IMR-90 (cell line): ENCODE results near the gene UPF1. TPM values are rescaled to one million over a fixed set of nuclear protein-coding genes. Genes with fewer than 3 reads are reported as not detected.

Experiments used
- ATAC-seq: fragments of 200-7000 bp; cut with Tn5 transposase; 2 replicates; pipeline ENCODE4 v1.9.1; 2020; ENCODE audit warnings: low read depth, mild to moderate bottlenecking, moderate library complexity
- BruUV-seq: library from RNA; stranded (reverse); fragments of 400-500 nt; replicated peaks from 2 replicates; lab custom pipeline; 2021; lab: Mats Ljungman, UMichigan
- CTCF ChIA-PET: fragments of 300-600 bp; formaldehyde crosslinking; extraction: SDS; loops from one replicate; lab custom pipeline; 2021; ENCODE audit warnings: antibody characterized with exemption; lab: Yijun Ruan, JAX
- POLR2A ChIA-PET: fragments of 300-600 bp; sonication (Branson Sonifier 250); formaldehyde crosslinking; loops from one replicate; lab custom pipeline; 2022; ENCODE audit warnings: antibody characterized with exemption; ENCODE audit not compliant: unreplicated experiment; lab: Charles Lee
- DNase-seq: peaks from one replicate; pipeline ENCODE4 v3.0.0; 2013
- H2AFZ ChIP-seq: replicated peaks from 2 replicates; pipeline ENCODE3; 2013; ENCODE audit warnings: low read length, mild to moderate bottlenecking; ENCODE audit not compliant: poor library complexity
- H2AK5ac ChIP-seq: 2 replicates; pipeline ENCODE4 v1.6.1; 2013; ENCODE audit warnings: low read depth, low read length, inconsistent platforms
- H2AK9ac ChIP-seq: replicated peaks from 2 replicates; pipeline ENCODE3; 2013; ENCODE audit warnings: mild to moderate bottlenecking, low read depth, low read length, moderate library complexity; ENCODE audit not compliant: poor library complexity
- H2BK120ac ChIP-seq: 2 replicates; pipeline ENCODE4 v1.6.1; 2013; ENCODE audit warnings: low read depth, low read length, inconsistent platforms
- H2BK15ac ChIP-seq: 3 replicates; pipeline ENCODE4 v1.6.1; 2013; ENCODE audit warnings: low read depth, low read length, inconsistent platforms
- H2BK20ac ChIP-seq: 2 replicates; pipeline ENCODE4 v1.6.1; 2013; ENCODE audit warnings: low read depth, mild to moderate bottlenecking, inconsistent platforms, low read length, moderate library complexity
- H2BK5ac ChIP-seq: 2 replicates; pipeline ENCODE4 v1.6.1; 2013; ENCODE audit warnings: mild to moderate bottlenecking, low read depth, low read length, inconsistent platforms; ENCODE audit not compliant: poor library complexity, severe bottlenecking
- H3K14ac ChIP-seq: replicated peaks from 2 replicates; pipeline ENCODE4 v1.6.1; 2013; ENCODE audit warnings: low read depth, low read length, inconsistent platforms
- H3K18ac ChIP-seq: 2 replicates; pipeline ENCODE4 v1.6.1; 2013; ENCODE audit warnings: low read depth, low read length, control low read depth
- H3K23ac ChIP-seq: 2 replicates; pipeline ENCODE4 v1.6.1; 2013; ENCODE audit warnings: low read depth, low read length, inconsistent platforms
- H3K27ac ChIP-seq: 2 replicates; pipeline ENCODE4 v1.5.1; 2013; ENCODE audit warnings: mild to moderate bottlenecking, control low read depth, low read length; ENCODE audit not compliant: insufficient read depth
- H3K27me3 ChIP-seq: 2 replicates; pipeline ENCODE4 v1.6.1; 2013; ENCODE audit warnings: low read length; ENCODE audit not compliant: control insufficient read depth, insufficient read depth
- H3K36me3 ChIP-seq: 2 replicates; pipeline ENCODE4 v1.6.1; 2013; ENCODE audit warnings: low read length, mixed read lengths; ENCODE audit not compliant: control insufficient read depth, insufficient read depth
- H3K4ac ChIP-seq: 2 replicates; pipeline ENCODE4 v1.6.1; 2013; ENCODE audit warnings: low read depth, low read length, inconsistent platforms
- H3K4me1 ChIP-seq: 2 replicates; pipeline ENCODE4 v1.6.1; 2013; ENCODE audit warnings: low read length, mixed read lengths; ENCODE audit not compliant: control insufficient read depth, insufficient read depth
- H3K4me2 ChIP-seq: 2 replicates; pipeline ENCODE4 v1.6.1; 2013; ENCODE audit warnings: low read depth, mild to moderate bottlenecking, control low read depth, low read length, moderate library complexity
- H3K4me3 ChIP-seq: 2 replicates; pipeline ENCODE4 v1.5.1; 2013; ENCODE audit warnings: low read depth, mild to moderate bottlenecking, control low read depth, low read length, moderate library complexity; ENCODE audit not compliant: insufficient read depth
- H3K56ac ChIP-seq: 2 replicates; pipeline ENCODE4 v1.6.1; 2013; ENCODE audit warnings: low read length, inconsistent platforms; ENCODE audit not compliant: insufficient read depth; ENCODE audit errors: extremely low read depth
- H3K79me1 ChIP-seq, 2 experiments: 2 replicates each; pipeline ENCODE4 v1.6.1; 2013; ENCODE audit warnings: low read length in 2 of 2, inconsistent platforms in 1 of 2, low read depth in 1 of 2
- H3K9ac ChIP-seq: 2 replicates; pipeline ENCODE4 v1.6.1; 2013; ENCODE audit warnings: low read depth, low read length, control low read depth
- H3K9me1 ChIP-seq: 2 replicates; pipeline ENCODE4 v1.6.1; 2013; ENCODE audit warnings: low read length, inconsistent platforms; ENCODE audit not compliant: insufficient read depth
- H3K9me3 ChIP-seq: 2 replicates; pipeline ENCODE4 v1.6.1; 2013; ENCODE audit warnings: low read length; ENCODE audit not compliant: control insufficient read depth, insufficient read depth
- H4K20me1 ChIP-seq: 2 replicates; pipeline ENCODE4 v1.6.1; 2013; ENCODE audit warnings: low read length, inconsistent platforms; ENCODE audit not compliant: insufficient read depth
- H4K5ac ChIP-seq: 2 replicates; pipeline ENCODE4 v1.6.1; 2013; ENCODE audit warnings: mild to moderate bottlenecking, low read depth, low read length, control low read depth
- H4K8ac ChIP-seq, 2 experiments: 2 replicates each; pipeline ENCODE4 v1.6.1; 2013; ENCODE audit warnings: low read depth in 2 of 2, low read length in 2 of 2, control low read depth in 1 of 2, inconsistent platforms in 1 of 2
- H4K91ac ChIP-seq: 2 replicates; pipeline ENCODE4 v1.6.1; 2013; ENCODE audit warnings: low read depth, low read length, inconsistent platforms; ENCODE audit not compliant: insufficient read depth
- CHD1 ChIP-seq: IDR thresholded peaks from 2 replicates; pipeline ENCODE4 v1.6.1; 2012; ENCODE audit warnings: low read depth, low read length, improper control_type of control experiment
- MAZ ChIP-seq: IDR thresholded peaks from 2 replicates; pipeline ENCODE4 v1.6.1; 2012; ENCODE audit warnings: low read depth, mild to moderate bottlenecking, low read length, improper control_type of control experiment, moderate library complexity, borderline replicate concordance
- NFE2L2 ChIP-seq: fragments of 150-350 bp; IDR thresholded peaks from 2 replicates; pipeline ENCODE4 v1.6.1; 2016; ENCODE audit warnings: low read depth, mild to moderate bottlenecking, low read length
- POLR2A ChIP-seq: IDR thresholded peaks from 2 replicates; pipeline ENCODE4 v1.6.1; 2012; ENCODE audit warnings: mild to moderate bottlenecking, low read depth, low read length
- RAD21 ChIP-seq: IDR thresholded peaks from 2 replicates; pipeline ENCODE4 v1.6.1; 2012; ENCODE audit warnings: low read length, improper control_type of control experiment
- RFX5 ChIP-seq: IDR thresholded peaks from 2 replicates; pipeline ENCODE4 v1.8.0; 2012; ENCODE audit warnings: low read depth, mild to moderate bottlenecking, low read length, moderate library complexity
- WGBS, 2 experiments: methylation state at CpG; one replicate each; pipeline versions ENCODE4 v1.1.5 to v1.1.7; 2013; ENCODE audit warnings: missing lambda C conversion rate in 2 of 2; ENCODE audit not compliant: insufficient read length in 1 of 2; ENCODE audit errors: extremely low coverage in 2 of 2; 5-methylcytosine and 5-hydroxymethylcytosine counted together
- dilution Hi-C: fragments of 300-500 bp; cut with HindIII; formaldehyde crosslinking; loops from one replicate; pipeline ENCODE4 v1.14.3; 2018; ENCODE audit warnings: low sequenced_read_pairs; ENCODE audit not compliant: unreplicated experiment
- in situ Hi-C: fragments of 300-500 bp; cut with MboI; formaldehyde crosslinking; loops from 3 replicates; pipeline ENCODE4 v1.14.3; 2019; ENCODE audit warnings: low sequenced_read_pairs, inconsistent platforms, mixed read lengths
- intact Hi-C: fragments of 100-400 bp; cut with micrococcal nuclease; formaldehyde crosslinking; loops from 2 replicates; pipeline ENCODE4 v1.10.0; 2022
- polyA plus RNA-seq, 3 experiments: library from polyadenylated mRNA; depleted of rRNA; stranded (reverse); fragments of >200 nt; gene quantifications; 2 replicates each; pipeline ENCODE4 v1.2.3, GENCODE V29; 2012; ENCODE audit warnings: low replicate concordance in 1 of 3
- total RNA-seq: library from RNA; depleted of rRNA; stranded (reverse); fragments of >200 nt; gene quantifications from 2 replicates; pipeline ENCODE4 v1.2.3, GENCODE V29; 2012

Gene UPF1
- total and polyA plus RNA-seq, 2 of the 4 experiments (the other 2 are of a cell fraction) = 31.2 to 50.3 TPM

GRCh38 chr19:18878858-18879578 is 47.3 kb downstream of the UPF1 start:
- no peak for TF ChIP-seq CHD1
- no peak for TF ChIP-seq POLR2A
- no peak for TF ChIP-seq NFE2L2
- TF ChIP-seq RAD21 = no peak
- no peak for TF ChIP-seq RFX5
- no peak for TF ChIP-seq MAZ
- Histone ChIP-seq H2BK5ac (no peak overlapping the region), H4K20me1 (no peaks in the 10 kb centered on the region; the same call in 1 of the 2 replicates), H3K4ac (no peak overlapping the region), H2AK9ac (peak overlapping the region; percentile 65), H2BK15ac (no peak overlapping the region), H3K4me3 (no peak overlapping the region), H3K23ac (no peak overlapping the region), H2AFZ (no peak overlapping the region), H3K56ac (no peak overlapping the region), H4K8ac (no peak overlapping the region), H3K9me1 (no peaks in the 10 kb centered on the region; the same call in 1 of the 2 replicates), H3K18ac (no peak overlapping the region), H3K4me1 (no peaks in the 10 kb centered on the region), H4K91ac (no peak overlapping the region), H3K36me3 (peaks cover 3% of the 10 kb centered on the region; the same call in 1 of the 2 replicates), H2BK120ac (no peak overlapping the region), H3K79me1 (no peaks in the 10 kb centered on the region), H3K14ac (no peak overlapping the region), H3K27me3 (no peaks in the 10 kb centered on the region), H2AK5ac (no peak overlapping the region), H3K27ac (no peak overlapping the region), H3K9me3 (peaks cover 6% of the 10 kb centered on the region; the same call in 1 of the 2 replicates), H2BK20ac (no peak overlapping the region), H4K5ac (no peak overlapping the region), H3K4me2 (no peak overlapping the region), H3K9ac (no peak overlapping the region)
- ATAC-seq (peak; percentile 8; the same call in 1 of the 2 replicates), DNase-seq (no peak)
- in situ Hi-C loops (no loop called here), dilution Hi-C loops (no loop called here), intact Hi-C loops (no loop called here)
- 92% methylated on average over 21 of the region's 34 CpGs; no CpG with 5 or more reads in 1 of the 2 experiments for WGBS, 2 experiments
- ChIA-PET CTCF (no interaction called here), POLR2A (no interaction called here)
- BruUV-seq = no TSS peak
